Endothelial cell of umbilical vein (primary cell): Measurements from ENCODE around the gene SELENOM. TPM values are rescaled to one million over a fixed set of nuclear protein-coding genes. Genes with fewer than 3 reads are reported as not detected.

ENCODE experiments used
- BruUV-seq: library from RNA; stranded (reverse); fragments of 400-500 nt; replicated peaks from 2 replicates; lab custom pipeline; 2021; lab: Mats Ljungman, UMichigan
- CTCF ChIA-PET: fragments of 300-600, 350-600 bp; sonication (Branson Sonifier 250); formaldehyde crosslinking; loops from one replicate; lab custom pipeline; 2021; ENCODE audit warnings: antibody characterized with exemption, inconsistent platforms; lab: Charles Lee
- POLR2A ChIA-PET: fragments of 300-600, 350-600 bp; sonication (Branson Sonifier 250); formaldehyde crosslinking; loops from one replicate; lab custom pipeline; 2021; ENCODE audit warnings: antibody characterized with exemption, inconsistent platforms; lab: Charles Lee
- DNase-seq: peaks from one replicate; pipeline ENCODE4 v3.0.0-alpha.2; 2011; ENCODE audit warnings: low read depth, low spot score
- FAIRE-seq: peaks from 2 replicates; lab custom pipeline; 2011; peaks lifted over from hg19 to GRCh38; lab: Jason Lieb, UNC
- H2AFZ ChIP-seq: 2 replicates; pipeline ENCODE4 v1.6.0; 2012; ENCODE audit warnings: low read depth, low read length, control low read depth, inconsistent platforms
- H3K27ac ChIP-seq: 2 replicates; pipeline ENCODE4 v1.5.1; 2011; ENCODE audit warnings: low read depth, mild to moderate bottlenecking, control low read depth, low read length, moderate library complexity; ENCODE audit not compliant: insufficient read depth
- H3K27me3 ChIP-seq, 2 experiments: 2 replicates each; pipeline versions ENCODE4 v1.6.0 to v1.6.1; 2011; ENCODE audit warnings: low read length in 2 of 2, mixed read lengths in 1 of 2; ENCODE audit not compliant: control insufficient read depth in 2 of 2, insufficient read depth in 2 of 2
- H3K36me3 ChIP-seq, 2 experiments: 2 replicates in 1 of 2; 3 replicates in 1 of 2; pipeline ENCODE4 v1.5.1; 2011; ENCODE audit warnings: low read length in 2 of 2, mild to moderate bottlenecking in 1 of 2, moderate library complexity in 1 of 2; ENCODE audit not compliant: control insufficient read depth in 2 of 2, insufficient read depth in 2 of 2; ENCODE audit errors: extremely low read depth in 1 of 2
- H3K4me1 ChIP-seq: 3 replicates; pipeline ENCODE4 v1.5.1; 2011; ENCODE audit warnings: mild to moderate bottlenecking, low read length; ENCODE audit not compliant: control insufficient read depth, insufficient read depth; ENCODE audit errors: extremely low read depth
- H3K4me2 ChIP-seq: 2 replicates; pipeline ENCODE4 v1.6.1; 2011; ENCODE audit warnings: low read length, control low read depth, mixed read lengths; ENCODE audit not compliant: insufficient read depth
- H3K4me3 ChIP-seq, 3 experiments: fragments of 200-600 bp in 1 of 3; sonication (generic), shearing (Covaris generic) in 1 of 3; replicated peaks in 1 of 3; 2 replicates each; pipeline ENCODE4 v1.5.1; 2011 to 2016; ENCODE audit warnings: control low read depth in 3 of 3, low read length in 3 of 3, mild to moderate bottlenecking in 2 of 3, inconsistent platforms in 1 of 3, low read depth in 1 of 3, moderate library complexity in 1 of 3; ENCODE audit not compliant: insufficient read depth in 1 of 3
- H3K79me2 ChIP-seq: 2 replicates; pipeline ENCODE4 v1.6.0; 2012; ENCODE audit warnings: low read length, inconsistent platforms; ENCODE audit not compliant: control insufficient read depth, insufficient read depth
- H3K9ac ChIP-seq: replicated peaks from 2 replicates; pipeline ENCODE3; 2011; ENCODE audit warnings: low read length, control low read depth; ENCODE audit not compliant: insufficient read depth; ENCODE audit errors: extremely low read depth
- H3K9me1 ChIP-seq: replicated peaks from 3 replicates; pipeline ENCODE4 v1.6.0; 2011; ENCODE audit warnings: mild to moderate bottlenecking, low read length; ENCODE audit not compliant: control insufficient read depth, insufficient read depth; ENCODE audit errors: extremely low read depth
- H3K9me3 ChIP-seq: replicated peaks from 2 replicates; pipeline ENCODE4 v1.5.1; 2012; ENCODE audit warnings: low read length, inconsistent platforms; ENCODE audit not compliant: control insufficient read depth, insufficient read depth
- H4K20me1 ChIP-seq: replicated peaks from 2 replicates; pipeline ENCODE3; 2011; ENCODE audit warnings: mild to moderate bottlenecking, low read length; ENCODE audit not compliant: control insufficient read depth, insufficient read depth; ENCODE audit errors: extremely low read depth
- JUN ChIP-seq: IDR thresholded peaks from 2 replicates; pipeline ENCODE4 v1.6.1; 2011; ENCODE audit warnings: borderline replicate concordance, low read depth; ENCODE audit not compliant: insufficient read length, insufficient read depth
- dilution Hi-C: fragments of 300-500 bp; cut with MboI; formaldehyde crosslinking; loops from one replicate; pipeline ENCODE4 v1.15.0; 2019; ENCODE audit warnings: low sequenced_read_pairs; ENCODE audit not compliant: extremely low pct_ligation_motif_present
- intact Hi-C: fragments of 100-400 bp; cut with micrococcal nuclease; formaldehyde crosslinking; loops from one replicate; pipeline ENCODE4 v1.10.0; 2022
- polyA plus RNA-seq, 4 experiments: library from polyadenylated mRNA; depleted of rRNA in 3 of 4; stranded (reverse) in 3 of 4; unstranded in 1 of 4; fragments of >200 nt; gene quantifications; 2 replicates each; pipeline versions ENCODE4 v1.2.1 to v1.2.3, GENCODE V29; 2011 to 2012; ENCODE audit warnings: missing spikeins in 1 of 4
- total RNA-seq: library from RNA; stranded (reverse); gene quantifications from 2 replicates; pipeline ENCODE4 v1.2.3, GENCODE V29; 2021
- TF ChIP-seq, protein P1 (sequence below): IDR thresholded peaks from 2 replicates; pipeline ENCODE4 v1.6.1; 2011; ENCODE audit not compliant: insufficient read depth, insufficient read length
- TF ChIP-seq, protein P2 (sequence below), 2 donors: IDR thresholded peaks; 1 replicate in 1 of 2; 2 replicates in 1 of 2; pipeline ENCODE4 v1.5.1; 2011; ENCODE audit warnings: low read length in 2 of 2, mild to moderate bottlenecking in 2 of 2, moderate library complexity in 2 of 2, control low read depth in 1 of 2, inconsistent platforms in 1 of 2, low read depth in 1 of 2; ENCODE audit not compliant: insufficient read depth in 1 of 2; ENCODE audit errors: extremely low read depth in 1 of 2

The SELENOM gene
- total and polyA plus RNA-seq, 2 donors (not counting 3 experiments of a cell fraction or from before 2014, with no cell fraction given), result 29.6 to 87.1 TPM

DNA sequence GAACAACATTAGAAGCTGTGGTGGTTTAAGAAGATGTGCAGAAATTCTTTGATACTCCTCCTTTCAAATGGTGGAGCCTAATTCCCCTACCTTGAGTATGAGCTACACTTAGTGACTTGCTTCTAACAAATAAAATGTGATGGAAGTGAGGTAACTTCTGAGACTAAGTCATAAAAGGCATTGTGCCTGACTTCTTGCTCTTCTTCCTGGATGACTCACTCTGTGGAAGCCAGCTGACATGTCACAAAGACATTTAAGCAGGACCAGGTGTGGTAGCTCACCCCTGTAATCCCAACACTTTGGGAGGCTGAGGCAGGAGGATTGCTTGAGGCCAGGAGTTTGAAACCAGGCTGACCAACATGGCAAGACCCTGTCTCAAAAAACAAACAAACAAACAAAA is 36.9 kb upstream of the SELENOM start:
- Histone ChIP-seq H3K27ac (no peak overlapping the region), H3K36me3 (no peaks in the 10 kb centered on the region), H3K4me2 (no peak overlapping the region), H2AFZ (no peak overlapping the region), H3K27me3 (no peaks in the 10 kb centered on the region), H3K4me3 (no peak overlapping the region), H3K9ac (no peak overlapping the region), H3K4me1 (peaks cover 8% of the 10 kb centered on the region), H4K20me1 (no peaks in the 10 kb centered on the region), H3K79me2 (no peaks in the 10 kb centered on the region), H3K9me1 (no peaks in the 10 kb centered on the region), H3K9me3 (no peaks in the 10 kb centered on the region)
- intact Hi-C loops, result no loop called here
- CTCF ChIA-PET, result interaction anchor here (1.2 to 5.6 kb wide), 5 partner anchors 9 to 36 kb away, joined by 3 to 30 read pairs (median 4); partner anchors contain the start of gene SELENOM
- FAIRE-seq (peak; percentile 28), DNase-seq (no peak)
- dilution Hi-C loops, result no loop called here
- BruUV-seq, result no TSS peak
- TF ChIP-seq, protein P1, sequence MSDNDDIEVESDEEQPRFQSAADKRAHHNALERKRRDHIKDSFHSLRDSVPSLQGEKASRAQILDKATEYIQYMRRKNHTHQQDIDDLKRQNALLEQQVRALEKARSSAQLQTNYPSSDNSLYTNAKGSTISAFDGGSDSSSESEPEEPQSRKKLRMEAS, result no peak
- TF ChIP-seq JUN, result peak; percentile 39
- POLR2A ChIA-PET, result interaction anchor here (1.0 kb wide), 1 partner anchor 24 kb away, joined by 4 read pairs; no protein-coding TSS in a partner anchor

DNA sequence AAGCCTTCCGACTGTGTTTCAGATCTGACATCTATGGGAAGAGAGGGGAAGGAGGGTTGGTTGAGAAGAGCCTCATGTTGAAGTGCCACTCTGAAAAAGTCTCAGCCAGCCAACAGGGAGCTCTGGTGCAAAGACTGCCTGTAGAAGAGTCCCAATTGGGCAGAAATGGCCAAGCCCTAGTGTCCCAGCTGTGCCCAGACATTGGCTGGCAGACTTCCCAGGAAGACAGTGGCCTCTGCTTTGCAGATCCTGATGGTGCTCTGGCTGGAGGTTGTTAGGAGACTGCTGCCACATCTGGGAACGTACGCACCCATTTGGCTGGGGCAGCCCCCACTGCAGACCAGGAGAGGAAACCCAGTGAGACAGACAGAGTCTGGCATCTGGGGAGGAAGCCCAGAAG is 36.2 kb upstream of the SELENOM start:
- no peak overlapping the region for H3K4me2 ChIP-seq
- no peak overlapping the region for H3K9ac ChIP-seq
- no peak overlapping the region for H2AFZ ChIP-seq
- no peaks in the 10 kb centered on the region for H3K9me3 ChIP-seq
- no peak for FAIRE-seq
- no peak for DNase-seq
- H3K4me1 ChIP-seq, result peaks cover 4% of the 10 kb centered on the region
- no peaks in the 10 kb centered on the region for H3K27me3 ChIP-seq
- TF ChIP-seq, protein P2, sequence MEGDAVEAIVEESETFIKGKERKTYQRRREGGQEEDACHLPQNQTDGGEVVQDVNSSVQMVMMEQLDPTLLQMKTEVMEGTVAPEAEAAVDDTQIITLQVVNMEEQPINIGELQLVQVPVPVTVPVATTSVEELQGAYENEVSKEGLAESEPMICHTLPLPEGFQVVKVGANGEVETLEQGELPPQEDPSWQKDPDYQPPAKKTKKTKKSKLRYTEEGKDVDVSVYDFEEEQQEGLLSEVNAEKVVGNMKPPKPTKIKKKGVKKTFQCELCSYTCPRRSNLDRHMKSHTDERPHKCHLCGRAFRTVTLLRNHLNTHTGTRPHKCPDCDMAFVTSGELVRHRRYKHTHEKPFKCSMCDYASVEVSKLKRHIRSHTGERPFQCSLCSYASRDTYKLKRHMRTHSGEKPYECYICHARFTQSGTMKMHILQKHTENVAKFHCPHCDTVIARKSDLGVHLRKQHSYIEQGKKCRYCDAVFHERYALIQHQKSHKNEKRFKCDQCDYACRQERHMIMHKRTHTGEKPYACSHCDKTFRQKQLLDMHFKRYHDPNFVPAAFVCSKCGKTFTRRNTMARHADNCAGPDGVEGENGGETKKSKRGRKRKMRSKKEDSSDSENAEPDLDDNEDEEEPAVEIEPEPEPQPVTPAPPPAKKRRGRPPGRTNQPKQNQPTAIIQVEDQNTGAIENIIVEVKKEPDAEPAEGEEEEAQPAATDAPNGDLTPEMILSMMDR (IDR thresholded peaks at IDR 0.05; ENCODE audit: extremely low read depth in 1 of 2, insufficient read depth in 1 of 2, low read depth in 1 of 2, low read length in 2 of 2), result no peak
- H3K9me1 ChIP-seq, result no peaks in the 10 kb centered on the region
- intact Hi-C loops, result no loop called here
- H3K4me3 ChIP-seq, result no peak overlapping the region
- dilution Hi-C loops, result no loop called here
- H3K36me3 ChIP-seq, result no peaks in the 10 kb centered on the region
- no peak overlapping the region for H3K27ac ChIP-seq
- H3K79me2 ChIP-seq, result no peaks in the 10 kb centered on the region
- BruUV-seq, result no TSS peak
- H4K20me1 ChIP-seq, result no peaks in the 10 kb centered on the region
- ChIA-PET CTCF (interaction anchor here (1.2 to 5.6 kb wide), 4 partner anchors 8 to 36 kb away, joined by 3 to 30 read pairs (median 5); partner anchors contain the start of gene SELENOM), POLR2A (no interaction called here)
